HFF-Myc (cell line): Measurements from ENCODE around the gene DGCR2.
A peak's percentile ranks its signal among the peaks of the same experiment; 100 is the strongest.
"Not testable (repeated sequence)": the region's sequence is repeated elsewhere in the genome, so short reads cannot be mapped to it uniquely, and the experiment has no call there.

Source experiments
- DNase-seq: peaks from one replicate; pipeline ENCODE4 v3.0.0-alpha.2; 2011; ENCODE audit warnings: low read depth; ENCODE audit errors: extremely low read depth
- H3K4me3 ChIP-seq: replicated peaks from 2 replicates; pipeline ENCODE4 v1.5.1; 2011; ENCODE audit warnings: low read depth, mild to moderate bottlenecking, control low read depth, low read length
- TF ChIP-seq, protein P1 (sequence below): IDR thresholded peaks from 2 replicates; pipeline ENCODE4 v1.5.1; 2012; ENCODE audit warnings: mild to moderate bottlenecking, low read depth, low read length, control low read depth; ENCODE audit errors: missing control alignments

Gene DGCR2

GRCh38 chr22:19035474-19036228 lies 86.6 kb downstream of the DGCR2 start:
- TF ChIP-seq, protein P1, sequence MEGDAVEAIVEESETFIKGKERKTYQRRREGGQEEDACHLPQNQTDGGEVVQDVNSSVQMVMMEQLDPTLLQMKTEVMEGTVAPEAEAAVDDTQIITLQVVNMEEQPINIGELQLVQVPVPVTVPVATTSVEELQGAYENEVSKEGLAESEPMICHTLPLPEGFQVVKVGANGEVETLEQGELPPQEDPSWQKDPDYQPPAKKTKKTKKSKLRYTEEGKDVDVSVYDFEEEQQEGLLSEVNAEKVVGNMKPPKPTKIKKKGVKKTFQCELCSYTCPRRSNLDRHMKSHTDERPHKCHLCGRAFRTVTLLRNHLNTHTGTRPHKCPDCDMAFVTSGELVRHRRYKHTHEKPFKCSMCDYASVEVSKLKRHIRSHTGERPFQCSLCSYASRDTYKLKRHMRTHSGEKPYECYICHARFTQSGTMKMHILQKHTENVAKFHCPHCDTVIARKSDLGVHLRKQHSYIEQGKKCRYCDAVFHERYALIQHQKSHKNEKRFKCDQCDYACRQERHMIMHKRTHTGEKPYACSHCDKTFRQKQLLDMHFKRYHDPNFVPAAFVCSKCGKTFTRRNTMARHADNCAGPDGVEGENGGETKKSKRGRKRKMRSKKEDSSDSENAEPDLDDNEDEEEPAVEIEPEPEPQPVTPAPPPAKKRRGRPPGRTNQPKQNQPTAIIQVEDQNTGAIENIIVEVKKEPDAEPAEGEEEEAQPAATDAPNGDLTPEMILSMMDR = peak; percentile 7
- DNase-seq = no peak
- H3K4me3 ChIP-seq = no peak overlapping the region

DNA sequence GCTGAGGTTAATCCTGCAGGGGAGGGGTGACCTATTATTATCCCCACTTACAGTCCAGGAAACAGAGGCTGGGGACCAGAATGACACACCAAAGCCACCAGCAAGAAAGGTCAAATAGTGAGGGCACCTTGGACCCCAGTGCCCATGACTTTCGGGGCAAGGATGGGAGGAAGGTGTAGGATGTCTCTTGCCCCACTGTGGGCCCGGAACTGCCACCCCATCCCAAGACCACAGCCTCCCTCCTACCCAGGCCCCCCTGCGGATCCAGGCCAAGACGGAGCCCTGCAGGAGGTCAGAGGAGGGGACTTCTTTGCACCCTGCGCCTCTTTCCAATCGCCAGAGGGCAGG lies 87.1 kb downstream of the DGCR2 start:
- not testable (repeated sequence) for DNase-seq, H3K4me3 ChIP-seq

DNA sequence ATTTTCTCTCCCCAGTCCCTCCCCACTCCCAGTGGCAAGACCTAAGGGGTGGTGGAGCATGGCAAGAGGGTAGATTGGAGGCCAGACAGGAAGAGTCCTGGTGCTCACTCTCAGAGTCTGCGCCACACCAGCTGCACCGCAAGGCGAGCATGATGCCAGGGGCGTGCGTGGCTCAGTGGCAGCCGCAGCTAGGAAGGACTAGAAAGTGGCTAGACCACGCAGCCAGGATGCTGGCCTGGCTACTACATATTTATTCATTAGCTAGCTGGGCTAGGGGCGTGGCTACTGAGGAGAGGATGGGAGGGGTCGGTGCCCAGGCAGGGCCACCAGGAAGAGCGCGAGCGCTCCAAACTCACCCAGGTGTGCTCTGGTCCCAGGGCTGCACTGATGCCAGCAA lies 87.5 kb downstream of the DGCR2 start:
- not testable (repeated sequence) for DNase-seq, H3K4me3 ChIP-seq

- DNase-seq, H3K4me3 ChIP-seq: not testable (repeated sequence)
Observed at GRCh38 chr22:19034031-19034723, 88.0 kb downstream of the DGCR2 start.

DNA sequence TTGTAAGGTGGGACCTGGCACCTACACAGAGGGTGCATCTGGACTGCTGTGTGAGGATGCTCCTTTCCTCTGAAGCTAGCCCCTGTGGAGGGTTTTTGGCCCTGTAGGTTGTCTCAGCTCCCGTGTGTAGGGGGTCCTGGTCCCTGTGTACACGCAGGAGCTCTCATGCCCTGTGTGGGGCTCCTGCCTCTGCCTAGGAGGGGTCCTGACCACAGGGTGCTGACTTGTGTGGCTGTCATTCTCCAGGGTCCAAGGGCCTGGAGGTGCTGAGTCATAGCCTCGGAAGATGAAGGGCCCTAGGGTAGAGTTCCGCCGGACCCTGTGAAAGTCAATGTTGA lies 88.7 kb downstream of the DGCR2 start:
- DNase-seq, H3K4me3 ChIP-seq: not testable (repeated sequence)

DNA sequence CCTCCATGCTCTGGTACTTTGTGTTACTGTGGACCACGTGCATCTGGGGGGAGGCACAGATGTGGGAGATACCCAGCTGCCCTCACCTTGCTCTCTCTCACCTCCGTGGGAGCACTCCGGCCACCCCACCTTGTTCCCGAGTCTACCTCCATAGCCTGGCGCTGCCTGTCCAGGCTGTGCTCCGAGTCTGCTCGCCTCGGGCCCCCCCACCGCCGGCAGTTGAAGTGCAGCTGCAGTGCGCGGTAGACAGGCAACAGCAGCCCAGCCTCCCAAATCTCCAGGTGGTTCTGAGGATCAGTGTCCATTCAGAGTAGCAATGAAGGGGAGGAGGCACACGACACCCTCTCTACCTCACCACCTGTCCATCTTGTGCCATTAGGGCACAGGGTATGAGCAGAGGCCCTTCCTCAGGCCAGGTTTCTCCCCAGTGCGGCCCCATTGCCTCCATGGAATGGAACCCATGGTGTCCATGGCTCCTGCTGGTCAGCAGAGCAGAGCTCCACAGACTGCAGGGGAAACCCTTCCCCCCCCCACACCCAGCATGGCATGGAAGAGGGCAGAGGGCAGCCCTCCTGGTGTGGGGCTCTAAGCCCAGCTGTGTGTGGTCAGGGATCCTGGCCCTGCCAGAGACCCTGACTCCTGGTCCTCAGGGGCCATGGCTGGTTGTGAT lies 89.2 kb downstream of the DGCR2 start:
- not testable (repeated sequence) for H3K4me3 ChIP-seq, DNase-seq

DNA sequence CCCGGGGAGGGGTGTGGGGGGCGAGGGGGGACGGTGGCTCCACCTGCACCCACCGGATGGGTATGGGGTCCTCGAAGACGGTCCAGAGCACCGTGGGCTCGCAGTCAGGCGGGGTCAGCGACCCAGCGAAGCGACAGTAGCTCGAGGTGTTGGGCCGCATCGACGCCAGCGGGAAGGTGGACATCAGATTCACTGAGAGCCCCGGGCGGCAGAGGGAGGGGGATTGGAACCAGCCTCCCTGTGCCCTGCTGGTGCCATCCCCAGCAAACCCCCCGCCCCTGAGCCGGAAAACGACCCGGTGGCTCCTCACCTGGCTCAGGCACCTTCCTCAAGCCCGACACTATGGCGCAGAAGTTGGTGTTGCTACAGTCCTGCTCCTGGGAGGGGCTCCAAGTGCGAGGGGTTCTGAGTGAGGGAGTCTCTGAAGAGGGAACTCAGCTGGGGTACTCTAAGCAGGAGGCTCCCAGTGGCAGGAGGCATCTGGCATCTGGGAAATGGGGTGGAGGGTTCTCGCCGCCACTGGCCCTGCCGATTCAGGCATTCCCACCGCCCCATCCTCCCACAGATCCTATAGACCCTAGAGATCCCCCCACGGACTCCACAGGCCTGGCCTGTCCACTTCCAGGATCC lies 89.9 kb downstream of the DGCR2 start:
- DNase-seq = not testable (repeated sequence)

DNA sequence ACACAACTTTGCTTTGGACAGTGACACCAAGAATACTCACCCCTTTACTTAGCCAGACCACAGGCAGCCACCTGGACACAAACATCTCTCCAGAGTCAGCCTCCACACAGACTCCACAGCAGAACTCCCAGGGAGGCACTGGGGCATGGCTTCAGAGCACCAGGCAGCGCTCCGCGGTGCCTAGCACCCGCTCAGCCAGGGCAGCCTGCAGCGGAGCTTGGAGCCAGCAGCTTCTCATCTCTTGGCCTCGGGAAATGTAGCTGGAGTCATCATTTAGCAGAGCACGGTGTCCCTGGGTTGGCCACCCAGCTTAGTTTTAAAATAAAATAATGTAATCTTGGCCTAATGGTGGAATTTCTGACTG lies 91.3 kb downstream of the DGCR2 start:
- H3K4me3 ChIP-seq, DNase-seq: not testable (repeated sequence)

More for the DNA sequence above, 89.9 kb downstream of the DGCR2 start:
- not testable (repeated sequence) for H3K4me3 ChIP-seq

GRCh38 chr22:19030226-19030888 lies 91.9 kb downstream of the DGCR2 start:
- not testable (repeated sequence) for DNase-seq

DNA sequence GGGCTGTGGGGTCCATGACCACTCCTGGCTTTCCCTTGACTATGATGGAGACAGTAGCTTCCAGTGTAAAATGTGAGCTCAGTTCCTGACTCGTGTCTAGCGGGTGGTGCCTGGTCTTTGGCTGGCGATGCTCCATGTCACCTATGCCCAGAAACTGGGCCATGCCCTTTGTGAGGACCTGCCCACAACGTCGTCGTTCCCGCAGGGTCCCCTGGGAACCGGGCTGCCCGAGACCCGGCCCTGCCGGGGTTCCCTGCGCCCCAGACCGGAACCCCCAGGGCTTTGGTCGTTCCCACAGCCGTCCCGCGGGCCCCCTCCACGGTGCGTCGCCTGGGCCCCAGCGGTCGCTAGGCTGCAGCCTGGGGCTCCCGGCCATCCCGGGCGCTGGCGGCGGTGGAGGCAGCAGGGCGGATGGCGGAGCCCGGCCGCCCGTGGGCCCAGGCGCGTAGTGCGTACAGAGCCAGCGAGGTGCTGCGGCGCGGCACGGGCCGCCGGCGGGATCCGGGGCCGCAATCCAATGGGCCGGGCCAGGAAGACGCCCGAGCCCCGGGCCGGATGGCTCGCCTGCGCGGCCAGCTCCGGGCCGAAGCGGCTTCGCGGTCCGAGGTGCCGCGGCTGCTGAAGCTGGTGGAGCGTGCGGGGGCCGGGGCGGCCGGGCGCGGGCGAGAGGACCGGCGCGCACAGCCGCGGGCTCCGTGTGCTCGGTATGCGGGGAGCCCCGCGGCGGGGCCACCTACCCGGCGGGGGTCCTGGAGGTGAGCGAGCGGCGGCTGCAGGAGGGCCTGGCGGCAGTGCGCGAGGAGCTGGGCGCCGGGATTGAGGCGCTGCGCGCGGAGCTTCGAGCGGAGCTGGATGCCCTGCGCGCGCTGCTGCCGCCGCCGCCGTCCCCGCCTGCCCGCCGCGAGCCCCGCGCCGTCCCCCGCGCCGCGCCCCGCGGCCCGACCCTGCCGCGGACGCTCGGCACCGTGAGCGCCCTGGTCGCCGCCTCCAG lies 92.8 kb downstream of the DGCR2 start:
- not testable (repeated sequence) for DNase-seq

More at GRCh38 chr22:19030226-19030888, 91.9 kb downstream of the DGCR2 start:
- H3K4me3 ChIP-seq = not testable (repeated sequence)

GRCh38 chr22:19028060-19028455 lies 94.2 kb downstream of the DGCR2 start:
- not testable (repeated sequence) for DNase-seq, H3K4me3 ChIP-seq

More for the DNA sequence above, 92.8 kb downstream of the DGCR2 start:
- H3K4me3 ChIP-seq = not testable (repeated sequence)

- not testable (repeated sequence) for DNase-seq
Observed at GRCh38 chr22:19027371-19028059, 94.7 kb downstream of the DGCR2 start.

DNA sequence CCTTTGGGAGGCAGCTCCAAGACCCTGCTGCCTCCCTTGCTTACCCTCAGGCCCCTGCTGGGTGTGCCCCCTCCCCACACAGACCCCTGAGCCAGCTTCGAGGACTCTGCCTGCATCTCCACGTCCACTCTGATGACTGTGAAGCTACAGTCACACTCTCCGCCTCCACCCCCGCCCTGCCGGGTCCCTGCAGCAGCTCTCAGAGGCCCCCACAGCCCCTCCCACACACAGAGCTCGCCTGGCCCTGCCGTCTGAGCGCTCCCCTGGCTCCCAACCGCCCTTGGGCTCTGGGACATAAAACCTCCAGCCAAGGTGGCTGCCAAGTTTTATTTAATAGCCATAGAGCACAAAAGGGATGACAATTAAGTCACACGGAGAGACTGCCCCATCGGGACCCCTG lies 96.1 kb downstream of the DGCR2 start:
- H3K4me3 ChIP-seq, DNase-seq: not testable (repeated sequence)

More at GRCh38 chr22:19027371-19028059, 94.7 kb downstream of the DGCR2 start:
- H3K4me3 ChIP-seq = not testable (repeated sequence)

DNA sequence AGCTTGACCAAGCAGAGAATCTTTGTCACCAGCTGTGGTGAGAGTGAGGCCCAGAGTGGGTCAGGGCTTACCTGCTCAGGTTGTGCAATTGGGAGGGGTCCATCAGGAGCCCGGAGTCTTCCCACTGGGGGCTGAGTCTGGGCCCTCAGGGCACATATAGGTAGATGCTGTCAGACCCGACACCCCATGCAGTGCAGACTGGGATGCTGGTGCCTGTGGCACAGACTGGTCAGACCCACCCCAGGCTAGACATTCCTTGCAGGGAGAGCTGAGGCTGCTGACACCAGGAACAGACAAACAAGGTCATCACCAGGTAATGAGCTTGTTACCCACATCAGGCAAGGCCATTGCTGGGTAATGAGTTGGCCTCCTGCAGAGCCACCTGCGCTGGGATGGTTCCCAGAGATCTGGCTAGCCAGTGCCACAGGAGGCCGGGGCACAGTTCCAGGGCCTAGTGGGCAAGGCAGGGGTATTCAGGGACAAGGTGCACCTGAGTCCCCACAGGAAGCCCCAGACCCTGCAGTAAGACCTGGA lies 97.2 kb downstream of the DGCR2 start:
- not testable (repeated sequence) for H3K4me3 ChIP-seq, DNase-seq

- not testable (repeated sequence) for DNase-seq, H3K4me3 ChIP-seq
Observed at GRCh38 chr22:19023931-19024330, 98.3 kb downstream of the DGCR2 start.
